BJ (cell line): ENCODE measurements around the gene PFKFB4. TPM values are rescaled to one million over a fixed set of nuclear protein-coding genes. Genes with fewer than 3 reads are reported as not detected.
"Not testable (repeated sequence)": the region's sequence is repeated elsewhere in the genome, so short reads cannot be mapped to it uniquely, and the experiment has no call there.

Source experiments
- CTCF ChIA-PET: fragments of 350-600 bp; formaldehyde crosslinking; extraction: SDS; loops from one replicate; lab custom pipeline; 2021; ENCODE audit warnings: antibody characterized with exemption, inconsistent platforms; lab: Yijun Ruan, JAX
- POLR2A ChIA-PET: fragments of 300-600 bp; sonication (Branson Sonifier 250); formaldehyde crosslinking; extraction: SDS; loops from one replicate; lab custom pipeline; 2021; ENCODE audit warnings: antibody characterized with exemption; lab: Charles Lee
- DNase-seq: peaks from one replicate; pipeline ENCODE4 v3.0.0-alpha.2; 2011; ENCODE audit warnings: low read depth
- H3K27me3 ChIP-seq: 2 replicates; pipeline ENCODE4 v1.6.0; 2011; ENCODE audit warnings: low read length; ENCODE audit not compliant: control insufficient read depth, insufficient read depth
- H3K36me3 ChIP-seq: 2 replicates; pipeline ENCODE4 v1.5.1; 2011; ENCODE audit warnings: low read length; ENCODE audit not compliant: control insufficient read depth, insufficient read depth
- H3K4me3 ChIP-seq: 2 replicates; pipeline ENCODE4 v1.5.1; 2011; ENCODE audit warnings: low read depth, mild to moderate bottlenecking, control low read depth, low read length
- polyA plus RNA-seq: library from polyadenylated mRNA; depleted of rRNA; stranded (reverse); fragments of >200 nt; gene quantifications from 2 replicates; pipeline ENCODE4 v1.2.3, GENCODE V29; 2011
- TF ChIP-seq, protein P1 (sequence below): IDR thresholded peaks from 2 replicates; pipeline ENCODE4 v1.5.1; 2011; ENCODE audit warnings: low read depth, mild to moderate bottlenecking, control low read depth, inconsistent platforms, low read length, moderate library complexity; ENCODE audit not compliant: insufficient read depth

The PFKFB4 gene
- polyA plus RNA-seq, 1 experiment, result 12.8 TPM

GRCh38 chr3:48552111-48552951 is 4.3 kb downstream of the PFKFB4 start:
- no peak for DNase-seq
- Histone ChIP-seq H3K36me3 (peaks cover 17% of the 10 kb centered on the region), H3K27me3 (no peaks in the 10 kb centered on the region), H3K4me3 (no peak overlapping the region)
- ChIA-PET CTCF (interaction anchor here (0.6 to 2.0 kb wide), 4 partner anchors 42 to 152 kb away, joined by 3 to 7 read pairs (median 5); partner anchors contain the start of gene SLC26A6), POLR2A (no interaction called here)
- TF ChIP-seq, protein P1, sequence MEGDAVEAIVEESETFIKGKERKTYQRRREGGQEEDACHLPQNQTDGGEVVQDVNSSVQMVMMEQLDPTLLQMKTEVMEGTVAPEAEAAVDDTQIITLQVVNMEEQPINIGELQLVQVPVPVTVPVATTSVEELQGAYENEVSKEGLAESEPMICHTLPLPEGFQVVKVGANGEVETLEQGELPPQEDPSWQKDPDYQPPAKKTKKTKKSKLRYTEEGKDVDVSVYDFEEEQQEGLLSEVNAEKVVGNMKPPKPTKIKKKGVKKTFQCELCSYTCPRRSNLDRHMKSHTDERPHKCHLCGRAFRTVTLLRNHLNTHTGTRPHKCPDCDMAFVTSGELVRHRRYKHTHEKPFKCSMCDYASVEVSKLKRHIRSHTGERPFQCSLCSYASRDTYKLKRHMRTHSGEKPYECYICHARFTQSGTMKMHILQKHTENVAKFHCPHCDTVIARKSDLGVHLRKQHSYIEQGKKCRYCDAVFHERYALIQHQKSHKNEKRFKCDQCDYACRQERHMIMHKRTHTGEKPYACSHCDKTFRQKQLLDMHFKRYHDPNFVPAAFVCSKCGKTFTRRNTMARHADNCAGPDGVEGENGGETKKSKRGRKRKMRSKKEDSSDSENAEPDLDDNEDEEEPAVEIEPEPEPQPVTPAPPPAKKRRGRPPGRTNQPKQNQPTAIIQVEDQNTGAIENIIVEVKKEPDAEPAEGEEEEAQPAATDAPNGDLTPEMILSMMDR, result no peak

DNA sequence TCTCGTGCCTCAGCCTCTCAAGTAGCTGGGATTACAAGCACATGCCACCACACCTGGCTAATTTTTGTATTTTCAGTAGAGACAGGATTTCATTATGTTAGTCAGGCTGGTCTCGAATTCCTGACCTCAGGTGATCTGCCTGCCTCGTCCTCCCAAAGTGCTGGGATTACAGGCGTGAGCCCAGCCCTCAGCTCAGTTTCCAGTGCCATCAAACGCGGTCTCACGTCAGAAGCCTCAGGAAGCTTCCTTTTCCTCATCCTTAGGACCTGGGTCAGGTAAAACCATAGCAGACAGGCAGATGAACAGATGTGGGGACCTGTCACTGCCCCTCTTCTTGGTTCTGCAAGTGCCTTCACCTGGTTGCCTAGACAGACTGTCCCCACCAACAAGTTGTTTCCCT is 5.0 kb downstream of the PFKFB4 start:
- CTCF ChIA-PET, result interaction anchor here (0.6 to 1.3 kb wide), 2 partner anchors 84 to 151 kb away, joined by 3 to 6 read pairs; partner anchors contain the start of gene SLC26A6
- POLR2A ChIA-PET, DNase-seq, H3K4me3 ChIP-seq, H3K27me3 ChIP-seq: not testable (repeated sequence)
- peaks cover 20% of the 10 kb centered on the region for H3K36me3 ChIP-seq

GRCh38 chr3:48548729-48549705 is 7.6 kb downstream of the PFKFB4 start:
- Histone ChIP-seq H3K36me3 (peaks cover 26% of the 10 kb centered on the region), H3K27me3 (no peaks in the 10 kb centered on the region), H3K4me3 (no peak overlapping the region)
- DNase-seq, result no peak
- ChIA-PET POLR2A (no interaction called here), CTCF (interaction anchor here (0.5 to 3.5 kb wide), 29 partner anchors 9 to 275 kb away, joined by 3 to 25 read pairs (median 4); partner anchors contain the start of genes CCDC51, SLC26A6 and TMA7)
- TF ChIP-seq, protein P1, result peak; percentile 96

- TF ChIP-seq, protein P1, result no peak
- no peaks in the 10 kb centered on the region for H3K27me3 ChIP-seq
- DNase-seq, result no peak
- ChIA-PET POLR2A (no interaction called here), CTCF (interaction anchor here (0.7 to 3.5 kb wide), 9 partner anchors 9 to 88 kb away, joined by 3 to 25 read pairs (median 4); a partner anchor contains a TSS)
- H3K4me3 ChIP-seq, result no peak overlapping the region
- peaks cover 28% of the 10 kb centered on the region for H3K36me3 ChIP-seq
Measured at GRCh38 chr3:48548126-48548525, 8.5 kb downstream of the PFKFB4 start.

- Histone ChIP-seq H3K27me3 (no peaks in the 10 kb centered on the region), H3K4me3 (no peak overlapping the region), H3K36me3 (peaks cover 27% of the 10 kb centered on the region)
- no peak for DNase-seq
- TF ChIP-seq, protein P1, result no peak
- ChIA-PET POLR2A (interaction anchor here (0.6 kb wide), 1 partner anchor 83 kb away, joined by 4 read pairs; no protein-coding TSS in a partner anchor), CTCF (no interaction called here)
Measured at GRCh38 chr3:48546203-48546829, 10.3 kb downstream of the PFKFB4 start.
